HCT116 (cell line): ENCODE measurements around the gene APBA1. TPM values are rescaled to one million over a fixed set of nuclear protein-coding genes. Genes with fewer than 3 reads are reported as not detected.

Source experiments
- ATAC-seq: fragments of 200-7000 bp; cut with Tn5 transposase; 2 replicates; pipeline ENCODE4 v1.9.1; 2020; ENCODE audit warnings: mild to moderate bottlenecking, moderate library complexity
- BruUV-seq: library from RNA; stranded (reverse); fragments of 400-500 nt; replicated peaks from 2 replicates; lab custom pipeline; 2021; lab: Mats Ljungman, UMichigan
- CTCF ChIA-PET: fragments of 300-600 bp; sonication (Branson Sonifier 250); formaldehyde crosslinking; loops from one replicate; lab custom pipeline; 2021; ENCODE audit warnings: antibody characterized with exemption; lab: Charles Lee
- POLR2A ChIA-PET: fragments of 300-600, 350-600 bp; sonication (Branson Sonifier 250); formaldehyde crosslinking; loops from one replicate; lab custom pipeline; 2021; ENCODE audit warnings: antibody characterized with exemption; lab: Charles Lee
- RAD21 ChIA-PET, 2 experiments: fragments of 300-600 bp; sonication (Branson Sonifier 250); formaldehyde crosslinking; loops; one replicate each; lab custom pipeline; 2023; ENCODE audit warnings: low total read pairs in 2 of 2; ENCODE audit not compliant: uncharacterized antibody in 2 of 2, unreplicated experiment in 2 of 2, low non-redundant PET in 1 of 2; lab: Charles Lee
- DNase-seq: peaks from one replicate; pipeline ENCODE4 v3.0.0-alpha.2; 2010; ENCODE audit warnings: low read depth, low spot score
- H2AFZ ChIP-seq: fragments of 200-600 bp; shearing (Covaris generic), sonication (generic); 2 replicates; pipeline ENCODE4 v1.6.1; 2017; ENCODE audit warnings: low read depth, mixed run types, mixed read lengths, antibody characterized with exemption, low read length; ENCODE audit not compliant: poor library complexity, severe bottlenecking
- H3K27ac ChIP-seq: 2 replicates; pipeline ENCODE4 v1.5.1; 2012; ENCODE audit warnings: low read depth, low read length
- H3K27me3 ChIP-seq: fragments of 200-600 bp; sonication (generic); 2 replicates; pipeline ENCODE4 v1.6.1; 2016; ENCODE audit warnings: mixed run types, low read length, mixed read lengths; ENCODE audit not compliant: insufficient read depth
- H3K36me3 ChIP-seq, 2 experiments: fragments of 200-500 bp in 1 of 2; fragments of 200-600 bp in 1 of 2; sonication (Bioruptor generic) in 1 of 2; sonication (generic) in 1 of 2; 2 replicates each; pipeline versions ENCODE4 v1.5.1 to v1.6.1; 2014 to 2016; ENCODE audit warnings: low read length in 2 of 2, inconsistent platforms in 1 of 2, mixed read lengths in 1 of 2, mixed run types in 1 of 2; ENCODE audit not compliant: insufficient read depth in 2 of 2, control insufficient read depth in 1 of 2
- H3K4me1 ChIP-seq, 2 experiments: fragments of 200-600 bp in 1 of 2; sonication (generic) in 1 of 2; 2 replicates each; pipeline versions ENCODE4 v1.5.1 to v1.6.1; 2012 to 2017; ENCODE audit warnings: low read length in 2 of 2, inconsistent platforms in 1 of 2, mild to moderate bottlenecking in 1 of 2, mixed read lengths in 1 of 2, mixed run types in 1 of 2, moderate library complexity in 1 of 2; ENCODE audit not compliant: insufficient read depth in 2 of 2, control insufficient read depth in 1 of 2
- H3K4me2 ChIP-seq: fragments of 200-600 bp; sonication (generic); 2 replicates; pipeline ENCODE4 v1.6.1; 2017; ENCODE audit warnings: mixed run types, low read length, mixed read lengths
- H3K4me3 ChIP-seq, 2 experiments: fragments of 200-600 bp in 1 of 2; sonication (generic) in 1 of 2; replicated peaks in 1 of 2; 2 replicates each; pipeline ENCODE4 v1.5.1; 2011 to 2016; ENCODE audit warnings: low read length in 2 of 2, control low read depth in 1 of 2, low read depth in 1 of 2, mild to moderate bottlenecking in 1 of 2, mixed read lengths in 1 of 2, mixed run types in 1 of 2
- H3K79me2 ChIP-seq: fragments of 200-600 bp; sonication (generic); 2 replicates; pipeline ENCODE4 v1.6.1; 2017; ENCODE audit warnings: mild to moderate bottlenecking, mixed run types, low read length, moderate library complexity, mixed read lengths; ENCODE audit not compliant: insufficient read depth
- H3K9ac ChIP-seq: fragments of 200-600 bp; sonication (generic); 2 replicates; pipeline ENCODE4 v1.6.1; 2016; ENCODE audit warnings: low read length, mixed read lengths
- H3K9me2 ChIP-seq: fragments of 200-600 bp; sonication (generic), shearing (Covaris generic); 2 replicates; pipeline ENCODE4 v1.6.1; 2017; ENCODE audit warnings: mixed run types, mild to moderate bottlenecking, moderate library complexity; ENCODE audit not compliant: insufficient read depth
- H3K9me3 ChIP-seq, 2 experiments: fragments of 200-500 bp in 1 of 2; fragments of 200-600 bp in 1 of 2; sonication (Bioruptor generic) in 1 of 2; sonication (generic) in 1 of 2; 2 replicates each; pipeline ENCODE4 v1.6.1; 2014 to 2017; ENCODE audit warnings: low read length in 2 of 2, mixed read lengths in 2 of 2, inconsistent platforms in 1 of 2, low read depth in 1 of 2, mild to moderate bottlenecking in 1 of 2, mixed run types in 1 of 2, moderate library complexity in 1 of 2; ENCODE audit not compliant: control insufficient read depth in 1 of 2, insufficient read depth in 1 of 2
- H4K20me1 ChIP-seq: fragments of 200-600 bp; sonication (generic), shearing (Covaris generic); 2 replicates; pipeline ENCODE4 v1.6.1; 2017; ENCODE audit warnings: mixed run types, mild to moderate bottlenecking, moderate library complexity; ENCODE audit not compliant: insufficient read depth
- EZH2 ChIP-seq: fragments of 200-600 bp; sonication (generic); IDR thresholded peaks from 2 replicates; pipeline ENCODE4 v1.6.1; 2017; ENCODE audit warnings: antibody characterized with exemption, mixed run types
- JUND ChIP-seq: IDR thresholded peaks from 2 replicates; pipeline ENCODE4 v1.6.1; 2012
- POLR2AphosphoS5 ChIP-seq: IDR thresholded peaks from 2 replicates; pipeline ENCODE4 v1.6.1; 2011; ENCODE audit warnings: mild to moderate bottlenecking, low read depth, low read length, moderate library complexity
- intact Hi-C: fragments of 100-400 bp; cut with micrococcal nuclease; formaldehyde crosslinking; loops from 2 replicates; pipeline ENCODE4 v1.10.0; 2022
- total RNA-seq: library from RNA; stranded (reverse); gene quantifications from one replicate; pipeline ENCODE4 v1.2.1, GENCODE V29; 2021; ENCODE audit not compliant: unreplicated experiment
- TF ChIP-seq, protein P1 (sequence below): IDR thresholded peaks from 2 replicates; pipeline ENCODE4 v1.6.1; 2012; ENCODE audit warnings: low read depth
- TF ChIP-seq, protein P2 (sequence below), 3 experiments: fragments of 200-600 bp in 1 of 3; sonication (generic) in 1 of 3; IDR thresholded peaks in 2 of 3; conservative IDR thresholded peaks in 1 of 3; 2 replicates each; pipeline ENCODE4 v1.5.1; 2012 to 2017; ENCODE audit warnings: low read depth in 2 of 3, low read length in 2 of 3, antibody characterized with exemption in 1 of 3, borderline replicate concordance in 1 of 3, control low read depth in 1 of 3, mild to moderate bottlenecking in 1 of 3, mixed read lengths in 1 of 3, mixed run types in 1 of 3, moderate library complexity in 1 of 3; ENCODE audit not compliant: insufficient read depth in 1 of 3

The APBA1 gene
- total RNA-seq, 1 experiment from 2014 or later, result 0.20 TPM

DNA sequence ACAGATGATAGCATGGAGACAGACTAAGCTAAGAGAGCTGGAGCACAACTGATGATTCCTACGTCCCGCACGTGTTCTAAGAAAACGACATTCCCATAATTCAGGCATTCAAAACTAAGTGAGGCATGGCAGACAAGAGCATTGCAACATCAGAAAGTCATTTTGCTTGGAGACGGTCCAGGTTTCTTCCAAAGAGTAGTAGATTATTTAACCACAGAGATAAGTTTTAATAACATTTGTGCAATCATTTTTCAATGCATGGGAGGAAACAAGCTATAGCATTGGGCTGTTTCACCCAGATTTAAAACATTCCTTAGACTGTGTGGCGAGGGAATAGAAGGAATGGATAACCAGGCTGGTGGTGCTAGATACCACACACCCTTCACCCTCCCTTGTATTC, 117.2 kb downstream of the APBA1 start:
- BruUV-seq, result no TSS peak
- no peak overlapping the region for H3K4me3 ChIP-seq
- no peak overlapping the region for H3K9ac ChIP-seq
- CTCF ChIA-PET, result no interaction called here
- H3K27ac ChIP-seq, result no peak overlapping the region
- DNase-seq (no peak), ATAC-seq (no peak)
- no peaks in the 10 kb centered on the region for H3K9me2 ChIP-seq
- peaks cover 56% of the 10 kb centered on the region for H3K27me3 ChIP-seq
- H3K4me1 ChIP-seq, result no peaks in the 10 kb centered on the region
- no peak overlapping the region for H3K4me2 ChIP-seq
- no peak for TF ChIP-seq EZH2
- TF ChIP-seq, protein P1, sequence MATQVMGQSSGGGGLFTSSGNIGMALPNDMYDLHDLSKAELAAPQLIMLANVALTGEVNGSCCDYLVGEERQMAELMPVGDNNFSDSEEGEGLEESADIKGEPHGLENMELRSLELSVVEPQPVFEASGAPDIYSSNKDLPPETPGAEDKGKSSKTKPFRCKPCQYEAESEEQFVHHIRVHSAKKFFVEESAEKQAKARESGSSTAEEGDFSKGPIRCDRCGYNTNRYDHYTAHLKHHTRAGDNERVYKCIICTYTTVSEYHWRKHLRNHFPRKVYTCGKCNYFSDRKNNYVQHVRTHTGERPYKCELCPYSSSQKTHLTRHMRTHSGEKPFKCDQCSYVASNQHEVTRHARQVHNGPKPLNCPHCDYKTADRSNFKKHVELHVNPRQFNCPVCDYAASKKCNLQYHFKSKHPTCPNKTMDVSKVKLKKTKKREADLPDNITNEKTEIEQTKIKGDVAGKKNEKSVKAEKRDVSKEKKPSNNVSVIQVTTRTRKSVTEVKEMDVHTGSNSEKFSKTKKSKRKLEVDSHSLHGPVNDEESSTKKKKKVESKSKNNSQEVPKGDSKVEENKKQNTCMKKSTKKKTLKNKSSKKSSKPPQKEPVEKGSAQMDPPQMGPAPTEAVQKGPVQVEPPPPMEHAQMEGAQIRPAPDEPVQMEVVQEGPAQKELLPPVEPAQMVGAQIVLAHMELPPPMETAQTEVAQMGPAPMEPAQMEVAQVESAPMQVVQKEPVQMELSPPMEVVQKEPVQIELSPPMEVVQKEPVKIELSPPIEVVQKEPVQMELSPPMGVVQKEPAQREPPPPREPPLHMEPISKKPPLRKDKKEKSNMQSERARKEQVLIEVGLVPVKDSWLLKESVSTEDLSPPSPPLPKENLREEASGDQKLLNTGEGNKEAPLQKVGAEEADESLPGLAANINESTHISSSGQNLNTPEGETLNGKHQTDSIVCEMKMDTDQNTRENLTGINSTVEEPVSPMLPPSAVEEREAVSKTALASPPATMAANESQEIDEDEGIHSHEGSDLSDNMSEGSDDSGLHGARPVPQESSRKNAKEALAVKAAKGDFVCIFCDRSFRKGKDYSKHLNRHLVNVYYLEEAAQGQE, result no peak
- TF ChIP-seq, protein P2, sequence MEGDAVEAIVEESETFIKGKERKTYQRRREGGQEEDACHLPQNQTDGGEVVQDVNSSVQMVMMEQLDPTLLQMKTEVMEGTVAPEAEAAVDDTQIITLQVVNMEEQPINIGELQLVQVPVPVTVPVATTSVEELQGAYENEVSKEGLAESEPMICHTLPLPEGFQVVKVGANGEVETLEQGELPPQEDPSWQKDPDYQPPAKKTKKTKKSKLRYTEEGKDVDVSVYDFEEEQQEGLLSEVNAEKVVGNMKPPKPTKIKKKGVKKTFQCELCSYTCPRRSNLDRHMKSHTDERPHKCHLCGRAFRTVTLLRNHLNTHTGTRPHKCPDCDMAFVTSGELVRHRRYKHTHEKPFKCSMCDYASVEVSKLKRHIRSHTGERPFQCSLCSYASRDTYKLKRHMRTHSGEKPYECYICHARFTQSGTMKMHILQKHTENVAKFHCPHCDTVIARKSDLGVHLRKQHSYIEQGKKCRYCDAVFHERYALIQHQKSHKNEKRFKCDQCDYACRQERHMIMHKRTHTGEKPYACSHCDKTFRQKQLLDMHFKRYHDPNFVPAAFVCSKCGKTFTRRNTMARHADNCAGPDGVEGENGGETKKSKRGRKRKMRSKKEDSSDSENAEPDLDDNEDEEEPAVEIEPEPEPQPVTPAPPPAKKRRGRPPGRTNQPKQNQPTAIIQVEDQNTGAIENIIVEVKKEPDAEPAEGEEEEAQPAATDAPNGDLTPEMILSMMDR (IDR thresholded peaks at IDR 0.05 in 2 of 3, conservative IDR thresholded peaks at IDR 0.05 in 1 of 3; ENCODE audit: borderline replicate concordance in 1 of 3, insufficient read depth in 1 of 3, low read depth in 2 of 3, low read length in 2 of 3), result no peak
- no peak for TF ChIP-seq JUND
- TF ChIP-seq POLR2AphosphoS5, result no peak
- H3K36me3 ChIP-seq, result no peaks in the 10 kb centered on the region
- H4K20me1 ChIP-seq, result no peaks in the 10 kb centered on the region
- RAD21 ChIA-PET, result no interaction called here
- POLR2A ChIA-PET, result no interaction called here
- H2AFZ ChIP-seq, result no peak overlapping the region
- H3K79me2 ChIP-seq, result no peaks in the 10 kb centered on the region
- no peaks in the 10 kb centered on the region for H3K9me3 ChIP-seq
- intact Hi-C loops, result no loop called here
